Breast epithelium (tissue), 4 donors: ENCODE measurements around the gene CEP128. TPM values are rescaled to one million over a fixed set of nuclear protein-coding genes. Genes with fewer than 3 reads are reported as not detected.

ENCODE experiments used
- DNase-seq, 2 donors: peaks; one replicate each; pipeline ENCODE4 v3.0.0-alpha.2; 2019; ENCODE audit warnings: low spot score in 2 of 2
- H3K27ac ChIP-seq, 2 donors: fragments of 200-600 bp; sonication (generic) in 1 of 2; one replicate each; pipeline ENCODE4 v1.5.1; 2016 to 2019; ENCODE audit warnings: mild to moderate bottlenecking in 1 of 2
- H3K27me3 ChIP-seq, 2 donors: fragments of 200-600 bp; sonication (generic) in 1 of 2; one replicate each; pipeline versions ENCODE4 v1.5.1 to v1.6.0; 2017 to 2019; ENCODE audit warnings: control low read depth in 1 of 2, mild to moderate bottlenecking in 1 of 2
- H3K36me3 ChIP-seq: fragments of 200-600 bp; one replicate; pipeline ENCODE4 v1.5.1; 2019
- H3K4me1 ChIP-seq, 2 donors: fragments of 200-600 bp; sonication (generic); one replicate each; pipeline ENCODE4 v1.5.1; 2016 to 2019; ENCODE audit warnings: control low read depth in 1 of 2
- H3K4me3 ChIP-seq, 3 donors: fragments of 200-600 bp; sonication (generic); 1 replicate in 2 of 3; 2 replicates in 1 of 3; pipeline ENCODE4 v1.5.1; 2016 to 2019; ENCODE audit warnings: mild to moderate bottlenecking in 3 of 3, moderate library complexity in 2 of 3
- H3K9me3 ChIP-seq, 2 donors: fragments of 200-600 bp; sonication (generic) in 1 of 2; one replicate each; pipeline ENCODE4 v1.5.1; 2016 to 2019; ENCODE audit warnings: control low read depth in 1 of 2
- CTCF ChIP-seq, 3 donors: fragments of 450-650 bp; IDR thresholded peaks; one replicate each; pipeline ENCODE4 v1.5.1; 2016 to 2017; ENCODE audit warnings: antibody characterized with exemption in 3 of 3, mild to moderate bottlenecking in 3 of 3, moderate library complexity in 3 of 3
- POLR2A ChIP-seq: fragments of 450-650 bp; IDR thresholded peaks from one replicate; pipeline ENCODE4 v1.6.1; 2016; ENCODE audit warnings: antibody characterized with exemption, mild to moderate bottlenecking, moderate library complexity
- POLR2AphosphoS5 ChIP-seq, 3 donors: sonication (generic); formaldehyde crosslinking; IDR thresholded peaks; one replicate each; pipeline ENCODE4 v1.6.1; 2017; ENCODE audit warnings: antibody characterized with exemption in 3 of 3
- intact Hi-C: fragments of 100-400 bp; cut with DNase I; formaldehyde crosslinking; loops from one replicate; pipeline ENCODE4 v1.15.1; 2023; ENCODE audit warnings: low total_unique reads
- total RNA-seq, 3 donors: library from RNA; depleted of rRNA; stranded (reverse); fragments of >200 nt; gene quantifications; one replicate each; pipeline ENCODE4 v1.1.0, GENCODE V29; 2016

CEP128 gene
- total RNA-seq, 3 donors from 2014 or later: 10.2 to 16.1 (median 11.0) TPM

DNA sequence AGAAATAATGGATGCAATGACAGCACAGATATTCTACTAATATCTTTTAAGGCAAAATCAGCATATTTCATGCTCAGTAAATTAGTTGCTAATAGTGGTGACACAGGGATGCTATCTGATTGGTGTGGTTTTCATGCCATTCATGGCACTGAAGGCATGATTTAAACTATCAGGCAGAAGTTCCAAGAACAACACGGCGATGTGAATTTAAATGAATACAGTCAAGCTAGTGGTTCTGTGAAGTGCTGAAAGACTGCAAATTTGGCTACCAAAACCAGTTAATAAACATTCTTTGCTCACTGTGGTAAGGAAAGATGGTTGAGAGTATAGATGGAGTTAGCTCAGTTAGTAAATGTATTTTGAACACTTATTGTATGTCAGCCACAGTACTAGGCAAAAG, 458.2 kb downstream of the CEP128 start:
- Histone ChIP-seq H3K36me3 (no peaks in the 10 kb centered on the region), H3K4me3 (no peak overlapping the region), H3K9me3 (no peaks in the 10 kb centered on the region), H3K4me1 (no peaks in the 10 kb centered on the region), H3K27ac (no peak overlapping the region), H3K27me3 (no peaks in the 10 kb centered on the region)
- DNase-seq: no peak
- TF ChIP-seq CTCF (IDR thresholded peaks at IDR 0.05) (no peak), POLR2AphosphoS5 (IDR thresholded peaks at IDR 0.05) (no peak), POLR2A (no peak)
- intact Hi-C loops: no loop called here

- intact Hi-C loops: no loop called here
- H3K9me3 ChIP-seq: peaks cover 4 to 5% of the 10 kb centered on the region in 2 donors
- no peak overlapping the region for H3K27ac ChIP-seq
- no peak overlapping the region for H3K4me3 ChIP-seq
- DNase-seq: no peak
- H3K36me3 ChIP-seq: no peaks in the 10 kb centered on the region
- no peaks in the 10 kb centered on the region for H3K27me3 ChIP-seq
- TF ChIP-seq POLR2A (no peak), POLR2AphosphoS5 (IDR thresholded peaks at IDR 0.05) (no peak), CTCF (IDR thresholded peaks at IDR 0.05) (no peak)
- no peaks in the 10 kb centered on the region for H3K4me1 ChIP-seq
Observed at GRCh38 chr14:80477388-80478160, 464.0 kb downstream of the CEP128 start.

DNA sequence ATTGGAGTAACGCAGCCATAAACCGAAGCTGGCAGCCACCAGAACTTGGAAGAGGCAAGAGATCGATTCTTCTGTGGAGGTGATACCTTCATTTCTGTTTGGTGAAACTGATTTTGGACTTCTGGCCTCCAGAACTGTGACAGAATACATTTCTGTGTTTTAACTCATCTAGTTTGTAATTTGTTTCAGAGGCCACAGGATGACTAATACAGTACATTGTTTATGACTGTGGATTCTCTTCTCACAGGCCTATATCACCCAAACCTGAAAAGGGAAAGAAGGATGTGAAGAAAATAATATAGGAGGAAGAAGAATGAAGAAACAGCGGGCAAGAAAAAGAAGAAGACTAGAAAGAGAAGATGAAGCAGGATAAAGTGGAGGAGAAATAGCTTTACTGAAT, 466.5 kb downstream of the CEP128 start:
- H3K27me3 ChIP-seq: no peaks in the 10 kb centered on the region
- TF ChIP-seq POLR2AphosphoS5 (IDR thresholded peaks at IDR 0.05) (no peak), POLR2A (no peak)
- H3K36me3 ChIP-seq: no peaks in the 10 kb centered on the region
- DNase-seq: no peak
- H3K27ac ChIP-seq: no peak overlapping the region
- H3K4me1 ChIP-seq: no peaks in the 10 kb centered on the region
- H3K9me3 ChIP-seq: peaks cover 5 to 11% of the 10 kb centered on the region in 2 donors
- intact Hi-C loops: no loop called here
- H3K4me3 ChIP-seq: no peak overlapping the region

DNA sequence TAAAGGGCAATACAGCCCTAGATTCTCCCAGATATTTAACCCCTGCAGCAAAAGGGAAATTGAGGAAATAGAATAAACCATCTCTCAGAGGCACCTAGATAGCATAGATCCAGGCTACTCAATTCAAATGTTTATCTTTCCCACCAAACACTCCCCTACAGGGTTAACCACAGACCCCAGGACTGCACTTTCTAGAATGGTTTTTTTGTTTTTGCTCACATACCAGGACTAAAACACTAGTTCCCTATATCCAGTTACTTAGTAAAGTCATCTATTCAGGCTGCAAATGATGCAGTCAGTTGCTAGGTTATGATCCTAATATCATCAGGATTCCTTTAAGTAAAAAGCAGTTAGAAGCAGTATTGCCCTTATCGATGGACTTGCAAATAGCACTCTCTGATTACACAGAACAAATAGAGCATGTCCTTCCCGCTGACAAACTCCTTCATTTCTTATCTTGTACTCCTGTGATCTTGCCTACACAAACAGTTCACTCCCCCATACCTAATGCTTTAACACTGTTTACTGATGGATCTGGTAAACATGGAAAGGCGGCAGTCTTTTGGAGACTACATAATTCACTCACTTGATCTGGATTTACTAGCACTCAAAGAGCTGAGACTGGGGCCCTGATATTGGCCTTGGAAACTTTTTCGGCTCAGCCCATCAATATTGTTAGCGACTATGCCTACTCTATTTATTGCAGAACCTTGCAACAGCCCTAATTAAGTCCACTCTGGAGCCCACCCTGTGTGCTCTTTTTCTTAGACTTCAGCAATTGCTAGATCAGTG, 473.0 kb downstream of the CEP128 start:
- intact Hi-C loops: no loop called here
- H3K36me3 ChIP-seq: no peaks in the 10 kb centered on the region
- no peak for DNase-seq
- no peak for TF ChIP-seq CTCF (IDR thresholded peaks at IDR 0.05)
- TF ChIP-seq POLR2A: no peak
- no peak for TF ChIP-seq POLR2AphosphoS5 (IDR thresholded peaks at IDR 0.05)
- no peaks in the 10 kb centered on the region for H3K4me1 ChIP-seq
- H3K4me3 ChIP-seq: no peak overlapping the region
- no peak overlapping the region for H3K27ac ChIP-seq
- peaks cover 4 to 11% of the 10 kb centered on the region in 2 donors for H3K9me3 ChIP-seq
- H3K27me3 ChIP-seq: no peaks in the 10 kb centered on the region

- Histone ChIP-seq H3K9me3 (no peaks in the 10 kb centered on the region), H3K4me3 (no peak overlapping the region), H3K27me3 (no peaks in the 10 kb centered on the region), H3K36me3 (no peaks in the 10 kb centered on the region), H3K27ac (no peak overlapping the region), H3K4me1 (no peaks in the 10 kb centered on the region)
- no peak for DNase-seq
- no peak for TF ChIP-seq POLR2AphosphoS5 (IDR thresholded peaks at IDR 0.05)
- TF ChIP-seq POLR2A: no peak
- TF ChIP-seq CTCF (IDR thresholded peaks at IDR 0.05): no peak
- intact Hi-C loops: no loop called here
Observed at GRCh38 chr14:80465546-80466220, 475.9 kb downstream of the CEP128 start.
